ENCODE results near the gene FASTK.

FASTK gene

GRCh38 chr7:151064454-151064853 is 16.2 kb downstream of the FASTK start:
- DNase-seq (ENCODE audit: low read depth in 2 of 2): no peak

GRCh38 chr7:151063212-151063561 is 17.4 kb downstream of the FASTK start:
- no peak for DNase-seq (ENCODE audit: low read depth in 2 of 2)

- DNase-seq (ENCODE audit: low read depth in 2 of 2): no peak
Measured at GRCh38 chr7:151062399-151063211, 18.0 kb downstream of the FASTK start.

- DNase-seq (ENCODE audit: low read depth in 2 of 2): no peak
Measured at GRCh38 chr7:151062111-151062398, 18.6 kb downstream of the FASTK start.

- DNase-seq (ENCODE audit: low read depth in 2 of 2): no peak
Measured at GRCh38 chr7:151061213-151062110, 19.1 kb downstream of the FASTK start.

- no peak for DNase-seq (ENCODE audit: low read depth in 2 of 2)
Measured at GRCh38 chr7:151060416-151061212, 20.0 kb downstream of the FASTK start.

- no peak for DNase-seq (ENCODE audit: low read depth in 2 of 2)
Measured at GRCh38 chr7:151060113-151060415, 20.5 kb downstream of the FASTK start.

GRCh38 chr7:151059367-151060112 is 21.1 kb downstream of the FASTK start, which contains the start of gene SLC4A2:
TSS of gene SLC4A2 (plus strand) at chr7:151059589. CDS start at chr7:151061988, 2,399 bp downstream.
- peak; percentile 43 for DNase-seq (ENCODE audit: low read depth in 2 of 2)

- DNase-seq (ENCODE audit: low read depth in 2 of 2): no peak
Measured at GRCh38 chr7:151058781-151059366, 21.7 kb downstream of the FASTK start.

- peak; percentile 92 to 93 for DNase-seq (ENCODE audit: low read depth in 2 of 2)
Measured at GRCh38 chr7:151057989-151058780, 22.4 kb downstream of the FASTK start.

GRCh38 chr7:151057506-151057988 is 23.1 kb downstream of the FASTK start, which contains the start of gene CDK5:
TSS of gene CDK5 (minus strand) at chr7:151057897. CDS start at chr7:151057848, 49 bp downstream.
- DNase-seq (ENCODE audit: low read depth in 2 of 2): no peak

- DNase-seq (ENCODE audit: low read depth in 2 of 2): no peak
Measured at GRCh38 chr7:151056666-151057505, 23.7 kb downstream of the FASTK start.

GRCh38 chr7:151056283-151056665 is 24.3 kb downstream of the FASTK start:
- no peak for DNase-seq (ENCODE audit: low read depth in 2 of 2)

GRCh38 chr7:151053751-151054150 is 26.9 kb downstream of the FASTK start:
- no peak for DNase-seq (ENCODE audit: low read depth in 2 of 2)

- DNase-seq (ENCODE audit: low read depth in 2 of 2): no peak
Measured at GRCh38 chr7:151053096-151053495, 27.5 kb downstream of the FASTK start.

- DNase-seq (ENCODE audit: low read depth in 2 of 2): no peak
Measured at GRCh38 chr7:151051108-151051507, 29.5 kb downstream of the FASTK start.

- no peak for DNase-seq (ENCODE audit: low read depth in 2 of 2)
Measured at GRCh38 chr7:151048911-151049463, 31.6 kb downstream of the FASTK start.

GRCh38 chr7:151047976-151048815 is 32.4 kb downstream of the FASTK start, which contains the start of gene ASIC3:
TSS of gene ASIC3 (plus strand) at chr7:151048531. CDS start at chr7:151048886, 355 bp downstream.
- no peak for DNase-seq (ENCODE audit: low read depth in 2 of 2)

Data from stimulated activated CD8-positive, alpha-beta memory T cell treated with anti-CD3 and anti-CD28 coated beads, Interleukin-7, amount 100 ng/mL, for 1 hour (primary cell).